Measurements from ENCODE around the gene ITGA1. TPM values are rescaled to one million over a fixed set of nuclear protein-coding genes. Genes with fewer than 3 reads are reported as not detected.

ITGA1 gene
- total and polyA plus RNA-seq, 2 of the 13 experiments (the other 11 are each of a cell fraction or from before 2014, with no cell fraction given), result 23.1 to 28.6 TPM

DNA sequence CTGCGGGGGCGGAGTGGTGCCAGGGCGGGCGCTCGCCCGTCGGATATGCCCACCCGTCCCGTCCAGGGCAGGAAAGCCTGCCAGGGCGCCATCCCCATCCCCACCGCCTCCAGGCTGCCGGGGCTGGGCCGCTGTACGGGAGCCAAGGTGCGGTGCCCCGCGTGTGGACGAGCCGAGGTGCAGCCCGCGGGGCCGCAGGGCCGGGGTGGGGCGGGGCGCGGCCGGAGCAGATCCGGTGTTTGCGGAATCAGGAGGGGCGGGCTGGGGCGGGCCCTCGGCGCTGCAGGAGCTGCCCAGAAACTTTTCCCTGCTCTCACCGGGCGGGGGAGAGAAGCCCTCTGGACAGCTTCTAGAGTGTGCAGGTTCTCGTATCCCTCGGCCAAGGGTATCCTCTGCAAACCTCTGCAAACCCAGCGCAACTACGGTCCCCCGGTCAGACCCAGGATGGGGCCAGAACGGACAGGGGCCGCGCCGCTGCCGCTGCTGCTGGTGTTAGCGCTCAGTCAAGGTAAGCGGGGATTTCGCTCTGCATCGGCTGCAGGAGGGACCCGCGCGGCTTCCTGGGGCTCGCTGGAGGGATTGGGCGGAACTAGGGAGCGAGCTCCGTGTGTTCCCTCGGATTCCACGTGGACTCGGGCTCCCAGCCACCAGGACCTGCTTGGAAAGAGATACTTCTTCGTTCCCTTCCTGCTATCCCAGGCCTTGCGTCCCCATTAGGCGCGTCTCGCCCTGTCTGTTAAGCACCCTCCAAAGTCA, 201.5 kb downstream of the ITGA1 start, which contains the start of gene ITGA2 (continued):
- TF ChIP-seq ELF1 (CRISPR knock-in tag; IDR thresholded peaks at IDR 0.05), result peak; percentile 23; the same call in 1 of the 2 replicates
- TF ChIP-seq, protein P1, sequence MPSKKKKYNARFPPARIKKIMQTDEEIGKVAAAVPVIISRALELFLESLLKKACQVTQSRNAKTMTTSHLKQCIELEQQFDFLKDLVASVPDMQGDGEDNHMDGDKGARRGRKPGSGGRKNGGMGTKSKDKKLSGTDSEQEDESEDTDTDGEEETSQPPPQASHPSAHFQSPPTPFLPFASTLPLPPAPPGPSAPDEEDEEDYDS (CRISPR knock-in tag; IDR thresholded peaks at IDR 0.05), result peak; percentile 89
- no peak for TF ChIP-seq ATF7 (IDR thresholded peaks at IDR 0.05)
- no peak for TF ChIP-seq ATF7 (CRISPR knock-in tag; IDR thresholded peaks at IDR 0.05)
- TF ChIP-seq ZNF343 (CRISPR knock-in tag; IDR thresholded peaks at IDR 0.05), result no peak; the same call in 1 of the 2 replicates
- TF ChIP-seq ZMYM4 (CRISPR knock-in tag; IDR thresholded peaks at IDR 0.05), result peak; percentile 9; the same call in 1 of the 2 replicates
- TF ChIP-seq POLR2G (IDR thresholded peaks at IDR 0.05; ENCODE audit: low read depth, low read length), result peak; percentile 77
- no peak; the same call in none of the 2 replicates for TF ChIP-seq FOXC1 (CRISPR knock-in tag; IDR thresholded peaks at IDR 0.05; ENCODE audit: borderline replicate concordance)
- TF ChIP-seq ZNF138 (CRISPR knock-in tag; IDR thresholded peaks at IDR 0.05; ENCODE audit: low read depth), result 0 out of 2 replicates have a peak, but pooled peaks have one; percentile 21
- TF ChIP-seq, protein P2, sequence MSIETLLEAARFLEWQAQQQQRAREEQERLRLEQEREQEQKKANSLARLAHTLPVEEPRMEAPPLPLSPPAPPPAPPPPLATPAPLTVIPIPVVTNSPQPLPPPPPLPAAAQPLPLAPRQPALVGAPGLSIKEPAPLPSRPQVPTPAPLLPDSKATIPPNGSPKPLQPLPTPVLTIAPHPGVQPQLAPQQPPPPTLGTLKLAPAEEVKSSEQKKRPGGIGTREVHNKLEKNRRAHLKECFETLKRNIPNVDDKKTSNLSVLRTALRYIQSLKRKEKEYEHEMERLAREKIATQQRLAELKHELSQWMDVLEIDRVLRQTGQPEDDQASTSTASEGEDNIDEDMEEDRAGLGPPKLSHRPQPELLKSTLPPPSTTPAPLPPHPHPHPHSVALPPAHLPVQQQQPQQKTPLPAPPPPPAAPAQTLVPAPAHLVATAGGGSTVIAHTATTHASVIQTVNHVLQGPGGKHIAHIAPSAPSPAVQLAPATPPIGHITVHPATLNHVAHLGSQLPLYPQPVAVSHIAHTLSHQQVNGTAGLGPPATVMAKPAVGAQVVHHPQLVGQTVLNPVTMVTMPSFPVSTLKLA (IDR thresholded peaks at IDR 0.05), result 0 out of 2 replicates have a peak, but pooled peaks have one; percentile 2
- TF ChIP-seq FOXK2 (IDR thresholded peaks at IDR 0.05), result no peak
- TF ChIP-seq DPF2 (CRISPR knock-in tag; IDR thresholded peaks at IDR 0.05; ENCODE audit: borderline replicate concordance, low read depth), result no peak; the same call in 1 of the 2 replicates
- TF ChIP-seq, protein P3, sequence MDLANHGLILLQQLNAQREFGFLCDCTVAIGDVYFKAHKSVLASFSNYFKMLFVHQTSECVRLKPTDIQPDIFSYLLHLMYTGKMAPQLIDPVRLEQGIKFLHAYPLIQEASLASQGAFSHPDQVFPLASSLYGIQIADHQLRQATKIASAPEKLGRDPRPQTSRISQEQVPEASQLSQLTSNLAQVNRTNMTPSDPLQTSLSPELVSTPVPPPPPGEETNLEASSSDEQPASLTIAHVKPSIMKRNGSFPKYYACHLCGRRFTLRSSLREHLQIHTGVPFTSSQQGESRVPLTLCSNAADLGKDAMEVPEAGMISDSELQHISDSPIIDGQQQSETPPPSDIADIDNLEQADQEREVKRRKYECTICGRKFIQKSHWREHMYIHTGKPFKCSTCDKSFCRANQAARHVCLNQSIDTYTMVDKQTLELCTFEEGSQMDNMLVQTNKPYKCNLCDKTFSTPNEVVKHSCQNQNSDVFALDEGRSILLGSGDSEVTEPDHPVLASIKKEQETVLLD (CRISPR knock-in tag; IDR thresholded peaks at IDR 0.05; ENCODE audit: low read depth), result peak; percentile 58; the same call in 1 of the 2 replicates
- TF ChIP-seq ZNF562 (CRISPR knock-in tag; IDR thresholded peaks at IDR 0.05; ENCODE audit: borderline replicate concordance), result no peak
- TF ChIP-seq, protein P4, sequence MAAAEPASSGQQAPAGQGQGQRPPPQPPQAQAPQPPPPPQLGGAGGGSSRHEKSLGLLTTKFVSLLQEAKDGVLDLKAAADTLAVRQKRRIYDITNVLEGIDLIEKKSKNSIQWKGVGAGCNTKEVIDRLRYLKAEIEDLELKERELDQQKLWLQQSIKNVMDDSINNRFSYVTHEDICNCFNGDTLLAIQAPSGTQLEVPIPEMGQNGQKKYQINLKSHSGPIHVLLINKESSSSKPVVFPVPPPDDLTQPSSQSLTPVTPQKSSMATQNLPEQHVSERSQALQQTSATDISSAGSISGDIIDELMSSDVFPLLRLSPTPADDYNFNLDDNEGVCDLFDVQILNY (CRISPR knock-in tag; conservative IDR thresholded peaks at IDR 0.05), result no peak
- no peak for TF ChIP-seq HNF4G (IDR thresholded peaks at IDR 0.05; ENCODE audit: borderline replicate concordance, low read depth, low read length)
- TF ChIP-seq HNF4G (CRISPR knock-in tag; IDR thresholded peaks at IDR 0.05; ENCODE audit: borderline replicate concordance, low read depth), result no peak
- TF ChIP-seq ZNF556 (CRISPR knock-in tag; IDR thresholded peaks at IDR 0.05; ENCODE audit: borderline replicate concordance), result peak; percentile 70; the same call in 1 of the 2 replicates
- TF ChIP-seq, protein P5, sequence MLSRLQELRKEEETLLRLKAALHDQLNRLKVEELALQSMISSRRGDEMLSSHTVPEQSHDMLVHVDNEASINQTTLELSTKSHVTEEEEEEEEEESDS (CRISPR knock-in tag; IDR thresholded peaks at IDR 0.05; ENCODE audit: borderline replicate concordance), result no peak
- 0 out of 2 replicates have a peak, but pooled peaks have one; percentile 56 for TF ChIP-seq REL (CRISPR knock-in tag; conservative IDR thresholded peaks at IDR 0.05)
- no peak for TF ChIP-seq ZBTB3 (CRISPR knock-in tag; IDR thresholded peaks at IDR 0.05; ENCODE audit: borderline replicate concordance, low read depth)
- no peak for TF ChIP-seq ZNF598 (CRISPR knock-in tag; IDR thresholded peaks at IDR 0.05; ENCODE audit: borderline replicate concordance)
- no peak for TF ChIP-seq ZFP62 (CRISPR knock-in tag; IDR thresholded peaks at IDR 0.05)
- no peak for TF ChIP-seq ZNF30 (CRISPR knock-in tag; IDR thresholded peaks at IDR 0.05)
- no peak for TF ChIP-seq ZNF251 (CRISPR knock-in tag; IDR thresholded peaks at IDR 0.05)

All from HepG2 (cell line).